Measurements from ENCODE around the gene MPRIP. TPM values are rescaled to one million over a fixed set of nuclear protein-coding genes. Genes with fewer than 3 reads are reported as not detected.

The MPRIP gene
- total and polyA plus RNA-seq, 7 donors = 43.2 to 113 (median 77.4) TPM

DNA sequence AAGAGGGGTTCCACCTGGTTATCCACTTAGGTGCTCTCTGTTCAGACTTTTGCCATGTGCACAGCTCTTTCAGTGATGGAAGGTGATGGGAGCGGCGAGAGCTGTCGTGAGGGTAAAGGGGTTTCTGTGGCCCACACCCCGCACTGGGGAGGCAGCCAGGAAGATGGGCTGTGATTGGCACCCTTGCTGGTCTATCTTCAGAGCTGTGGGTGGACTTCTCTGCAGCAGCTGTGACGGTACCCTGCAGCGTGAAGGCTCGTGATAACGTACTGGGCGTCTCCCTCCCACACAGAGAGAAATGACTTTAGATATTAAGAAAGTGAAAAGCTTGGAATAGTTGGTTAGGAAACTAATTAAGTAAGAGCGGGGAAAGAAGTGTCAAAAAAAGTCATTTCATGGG lies 45.8 kb downstream of the MPRIP start:
- H3K9me3 ChIP-seq = no peaks in the 10 kb centered on the region
- WGBS, 2 donors = 88% methylated on average over 10 of the region's 10 CpGs
- no peaks in the 10 kb centered on the region for H3K27me3 ChIP-seq
- H3K4me1 ChIP-seq = peaks cover 0 to 19% (median 6%) of the 10 kb centered on the region in 4 donors
- no peak overlapping the region for H3K27ac ChIP-seq
- H3K4me3 ChIP-seq = no peak overlapping the region
- TF ChIP-seq CTCF (IDR thresholded peaks at IDR 0.05) (no peak), EP300 (IDR thresholded peaks at IDR 0.05) (no peak), POLR2A (IDR thresholded peaks at IDR 0.05) (no peak), POLR2AphosphoS5 (IDR thresholded peaks at IDR 0.05) (no peak)
- DNase-seq = peak; percentile 56
- peaks cover 0 to 24% (median 4%) of the 10 kb centered on the region in 4 donors for H3K36me3 ChIP-seq
- intact Hi-C loops (cut with DNase I) = no loop called here

DNA sequence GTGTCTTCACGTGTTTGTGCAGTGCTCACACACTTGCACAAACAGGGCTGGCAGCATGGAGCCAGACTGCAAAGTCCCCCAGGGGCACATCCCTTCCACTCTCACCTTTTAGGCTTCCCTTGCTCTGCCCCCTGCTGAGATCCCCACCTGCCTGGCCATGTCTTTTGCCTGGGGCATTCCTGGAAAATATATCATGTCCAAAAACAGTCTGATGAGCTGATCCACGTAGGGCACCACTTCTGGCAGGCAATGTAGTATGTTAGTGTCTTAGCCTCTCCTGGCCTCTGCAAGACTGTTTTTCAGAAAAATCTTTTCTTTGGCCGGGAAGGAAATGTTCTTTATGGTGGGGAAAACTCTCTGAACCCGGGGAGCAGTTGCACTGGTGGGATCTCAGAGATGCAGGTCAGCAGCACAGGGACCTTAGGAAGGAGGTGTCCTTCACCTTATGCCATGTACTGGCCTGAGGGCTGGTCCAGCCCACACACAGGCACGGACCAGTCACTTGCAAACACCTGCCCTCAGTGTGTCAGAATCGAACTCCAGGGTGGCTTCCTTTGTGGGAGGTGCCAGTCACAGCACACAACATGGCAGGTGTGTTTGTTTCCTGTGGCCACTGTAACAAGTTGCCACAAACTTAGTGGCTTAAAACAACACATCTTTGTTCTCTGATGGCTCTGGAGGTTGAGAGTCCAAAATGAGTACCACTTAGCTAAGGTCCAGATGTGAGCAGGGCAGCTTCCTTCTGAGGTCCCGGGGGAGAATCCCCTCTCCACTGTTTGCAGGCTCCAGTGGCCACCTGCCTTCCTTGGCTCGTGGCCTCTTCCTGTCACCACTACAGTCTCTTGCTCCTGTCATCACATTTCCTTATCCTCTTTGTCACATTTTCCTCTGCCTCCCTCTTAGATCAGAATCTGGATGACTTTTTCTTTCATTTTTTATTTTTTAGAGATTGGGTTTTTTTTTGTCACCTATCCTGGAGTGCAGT lies 46.6 kb downstream of the MPRIP start:
- Histone ChIP-seq H3K27me3 (no peaks in the 10 kb centered on the region), H3K9me3 (no peaks in the 10 kb centered on the region), H3K4me3 (no peak overlapping the region), H3K36me3 (peaks cover 0 to 20% (median 3%) of the 10 kb centered on the region in 4 donors), H3K4me1 (peaks cover 0 to 27% (median 10%) of the 10 kb centered on the region in 4 donors), H3K27ac (no peak overlapping the region)
- intact Hi-C loops (cut with DNase I) = no loop called here
- DNase-seq = peak; percentile 30
- TF ChIP-seq POLR2AphosphoS5 (IDR thresholded peaks at IDR 0.05) (no peak), POLR2A (IDR thresholded peaks at IDR 0.05) (no peak), EP300 (IDR thresholded peaks at IDR 0.05) (no peak), CTCF (IDR thresholded peaks at IDR 0.05) (no peak)
- 66 to 74% methylated on average over 8 of the region's 8 CpGs for WGBS, 2 donors

DNA sequence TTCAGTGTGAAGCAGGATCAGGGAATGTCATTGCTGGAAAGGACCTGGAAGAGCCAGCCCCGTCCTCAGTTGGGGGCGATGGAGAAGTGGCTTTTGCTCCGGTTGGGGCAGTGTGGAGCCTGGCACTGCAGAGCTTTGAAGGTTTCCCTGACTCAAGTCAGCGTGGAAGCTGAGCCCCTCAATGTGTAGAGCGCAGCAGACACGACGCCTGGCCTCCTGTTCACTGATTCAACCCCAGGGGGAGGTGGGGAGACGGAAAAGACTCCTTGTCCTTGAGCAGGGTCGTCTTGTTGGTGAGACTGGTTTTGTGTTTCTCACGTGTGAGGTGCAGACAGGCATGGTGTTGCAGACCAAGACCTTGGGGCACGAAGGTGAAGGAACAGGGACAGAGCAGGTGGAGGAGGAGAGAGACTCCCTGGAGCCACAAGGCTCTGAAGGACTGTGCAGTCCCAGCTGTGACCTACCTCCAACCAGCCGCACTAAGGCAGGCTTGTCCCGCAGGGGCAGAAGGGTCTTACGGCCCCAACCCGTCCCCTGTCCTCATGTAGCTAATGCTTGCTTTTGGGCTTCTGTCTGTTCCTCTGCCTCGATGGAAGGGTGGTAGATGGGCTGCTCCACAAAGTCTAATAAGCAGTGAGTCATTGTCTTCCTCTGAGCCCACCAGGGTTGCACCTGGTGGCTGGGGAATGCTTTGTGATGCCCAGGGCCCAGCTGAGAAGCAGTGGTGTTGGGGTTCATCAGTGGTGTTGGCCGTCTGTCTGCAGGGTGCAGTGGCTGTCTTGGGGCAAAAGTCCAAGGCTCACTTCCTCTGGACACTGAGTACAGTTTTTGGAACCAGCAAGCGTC lies 47.8 kb downstream of the MPRIP start:
- Histone ChIP-seq H3K4me3 (no peak overlapping the region), H3K36me3 (peaks cover 0 to 16% (median 1%) of the 10 kb centered on the region in 4 donors), H3K27ac (no peak overlapping the region), H3K4me1 (peaks cover 0 to 32% (median 13%) of the 10 kb centered on the region in 4 donors), H3K9me3 (no peaks in the 10 kb centered on the region), H3K27me3 (no peaks in the 10 kb centered on the region)
- 82 to 91% methylated on average over 18 of the region's 18 CpGs for WGBS, 2 donors
- intact Hi-C loops (cut with DNase I) = no loop called here
- peak; percentile 35 for DNase-seq
- no peak for TF ChIP-seq CTCF (IDR thresholded peaks at IDR 0.05)
- TF ChIP-seq POLR2AphosphoS5 (IDR thresholded peaks at IDR 0.05) = no peak
- TF ChIP-seq POLR2A (IDR thresholded peaks at IDR 0.05) = no peak
- TF ChIP-seq EP300 (IDR thresholded peaks at IDR 0.05) = no peak

- H3K27ac ChIP-seq = no peak overlapping the region
- intact Hi-C loops (cut with DNase I) = no loop called here
- TF ChIP-seq EP300 (IDR thresholded peaks at IDR 0.05) = no peak
- TF ChIP-seq POLR2A (IDR thresholded peaks at IDR 0.05) = no peak
- no peak for TF ChIP-seq CTCF (IDR thresholded peaks at IDR 0.05)
- no peak for TF ChIP-seq POLR2AphosphoS5 (IDR thresholded peaks at IDR 0.05)
- peaks cover 0 to 37% (median 13%) of the 10 kb centered on the region in 4 donors for H3K4me1 ChIP-seq
- H3K9me3 ChIP-seq = no peaks in the 10 kb centered on the region
- H3K27me3 ChIP-seq = no peaks in the 10 kb centered on the region
- H3K36me3 ChIP-seq = peaks cover 0 to 16% (median 1%) of the 10 kb centered on the region in 4 donors
- peak; percentile 49 for DNase-seq
- no peak overlapping the region for H3K4me3 ChIP-seq
- WGBS, 2 donors = 20 to 74% methylated on average over 11 of the region's 11 CpGs
These were observed 48.4 kb downstream of the MPRIP start for GRCh38 chr17:17090642-17091103.

Measured in sigmoid colon (tissue), 7 donors.